Heart left ventricle (tissue), 16 donors: ENCODE results near the gene LRRC10B. TPM values are rescaled to one million over a fixed set of nuclear protein-coding genes. Genes with fewer than 3 reads are reported as not detected.

Source experiments
- ATAC-seq, 4 donors: fragments of 200-7000 bp; cut with Tn5 transposase; one replicate each; pipeline ENCODE4 v1.9.1; 2020 to 2022; ENCODE audit warnings: moderate library complexity in 4 of 4, mild to moderate bottlenecking in 3 of 4, moderate number of reproducible peaks in 1 of 4
- DNase-seq, 5 donors: peaks; one replicate each; pipeline ENCODE4 v3.0.0-alpha.2; 2020
- H3K27ac ChIP-seq, 12 donors: fragments of 200-600 bp; sonication (generic) in 4 of 12; one replicate each; pipeline versions ENCODE4 v1.5.0 to v1.8.0; 2016 to 2022; ENCODE audit warnings: mild to moderate bottlenecking in 2 of 12
- H3K27me3 ChIP-seq, 9 donors: fragments of 200-600 bp; sonication (generic) in 2 of 9; one replicate each; pipeline versions ENCODE4 v1.5.1 to v1.8.0; 2016 to 2022; ENCODE audit warnings: mild to moderate bottlenecking in 3 of 9
- H3K36me3 ChIP-seq, 9 donors: fragments of 200-600 bp; sonication (generic) in 2 of 9; one replicate each; pipeline versions ENCODE4 v1.5.0 to v1.8.0; 2018 to 2022; ENCODE audit warnings: mild to moderate bottlenecking in 2 of 9
- H3K4me1 ChIP-seq, 12 donors: fragments of 200-600 bp; sonication (generic) in 4 of 12; one replicate each; pipeline versions ENCODE4 v1.5.0 to v1.8.0; 2016 to 2022; ENCODE audit warnings: mild to moderate bottlenecking in 3 of 12
- H3K4me3 ChIP-seq, 12 donors: fragments of 200-600 bp; sonication (generic) in 4 of 12; one replicate each; pipeline versions ENCODE4 v1.5.0 to v1.8.0; 2017 to 2022; ENCODE audit warnings: mild to moderate bottlenecking in 9 of 12, moderate library complexity in 4 of 12
- H3K9me3 ChIP-seq, 12 donors: fragments of 200-600 bp; sonication (generic) in 4 of 12; one replicate each; pipeline versions ENCODE4 v1.5.0 to v1.8.0; 2016 to 2022; ENCODE audit warnings: mild to moderate bottlenecking in 1 of 12
- CTCF ChIP-seq, 12 donors: fragments of 200-600 bp; sonication (generic) in 4 of 12; IDR thresholded peaks; one replicate each; pipeline versions ENCODE4 v1.5.0 to v1.8.0; 2018 to 2022; ENCODE audit warnings: antibody characterized with exemption in 12 of 12, mild to moderate bottlenecking in 5 of 12
- POLR2A ChIP-seq, 2 donors: fragments of 450-650 bp; IDR thresholded peaks; one replicate each; pipeline ENCODE4 v1.6.1; 2017; ENCODE audit warnings: antibody characterized with exemption in 2 of 2, mild to moderate bottlenecking in 2 of 2, moderate library complexity in 2 of 2
- WGBS, 4 donors: extraction: QIAGEN DNeasy Blood & Tissue Kit in 2 of 4; methylation state at CpG; one replicate each; pipeline versions ENCODE4 v1.1.5 to v1.1.7; 2013 to 2018; 5-methylcytosine and 5-hydroxymethylcytosine counted together
- intact Hi-C, 10 donors: fragments of 100-400 bp; cut with DNase I; formaldehyde crosslinking; loops; one replicate each; pipeline versions ENCODE4 v1.11.1 to v1.14.2; 2022
- polyA plus RNA-seq, 2 donors: library from polyadenylated mRNA; stranded (reverse); fragments of 200-250 nt; gene quantifications; one replicate each; pipeline ENCODE4 v1.2.3, GENCODE V29; 2013
- total RNA-seq, 9 donors: library from RNA; depleted of rRNA in 2 of 9; stranded (reverse); fragments of >200 nt in 2 of 9; fragmentation: NEBNext Ultra II Directional in 3 of 9; extraction: Animal tissue kit (Norgen Biotek cat#: 25700) in 3 of 9; gene quantifications; one replicate each; pipeline versions ENCODE4 v1.1.0 to v1.2.4, GENCODE V29; 2016 to 2023
- donor health status: ischemic (EF 13 %, LVEDD 7.1; RV severe dilation, severe dysfunction).
- donor health status: healthy with polysubstance abuse.
- donor health status: DM: no; HTN: yes; CAD: no.
- donor health status: DM: no; HTN: no; CAD: no.
- donor health status: ischemic (EF 25% LVEDD 6.9; RV normal size, moderate dysfunction).
- donor health status: ischemic (EF 25% LVEDD 5.7; RV mildly dilated, moderate dysfunction).
- donor health status: healthy.
- donor health status: DM: yes; HTN: yes; CAD: no.
- donor health status: ischemic (EF 35%, LVEDD 5.7; RV mildly dilated, moderate dysfunction).
- donor health status: nonischemic (EF 11% LVEDD 7.7; RV severe dilation, severe dysfunction).
- donor health status: DM: yes; HTN: yes; CAD: no.
- donor health status: PGD.
- donor health status: ischemic (EF 29% LVEDD 5.4; RV normal size, mild dysfunction).
- donor health status: nonischemic (EF 23%, LVEDD 6.1; RV moderate dilation, normal function).

Gene LRRC10B
- total and polyA plus RNA-seq, 11 donors, result 0.15 to 4.2 (median 1.1) TPM

- H3K36me3 ChIP-seq, result peaks cover 0 to 3% (median 0%) of the 10 kb centered on the region in 9 donors
- H3K27me3 ChIP-seq, result no peaks in the 10 kb centered on the region
- no peak for DNase-seq
- H3K9me3 ChIP-seq, result no peaks in the 10 kb centered on the region
- TF ChIP-seq CTCF (IDR thresholded peaks at IDR 0.05) (no peak), POLR2A (IDR thresholded peaks at IDR 0.05) (no peak)
- intact Hi-C loops, result no loop called here
- ATAC-seq, result peak in 2 of 4 donors; percentile 21 to 46
- no peak overlapping the region for H3K4me3 ChIP-seq
- WGBS, 4 donors, result 80 to 96% (median 88%) methylated on average over 4 to 6 of the region's 6 CpGs
- H3K27ac ChIP-seq, result peak overlapping the region in 1 of 12 donors; percentile 28
- H3K4me1 ChIP-seq, result peaks cover 0 to 15% (median 3%) of the 10 kb centered on the region in 12 donors
These were observed 35.9 kb downstream of the LRRC10B start for GRCh38 chr11:61544466-61544865.

GRCh38 chr11:61545341-61545740 lies 36.8 kb downstream of the LRRC10B start:
- Histone ChIP-seq H3K27ac (no peak overlapping the region), H3K4me3 (no peak overlapping the region), H3K9me3 (no peaks in the 10 kb centered on the region), H3K36me3 (peaks cover 0 to 3% (median 0%) of the 10 kb centered on the region in 9 donors), H3K27me3 (no peaks in the 10 kb centered on the region), H3K4me1 (peaks cover 0 to 19% (median 5%) of the 10 kb centered on the region in 12 donors)
- no peak for DNase-seq
- intact Hi-C loops, result no loop called here
- TF ChIP-seq POLR2A (IDR thresholded peaks at IDR 0.05) (no peak), CTCF (IDR thresholded peaks at IDR 0.05) (peak in 5 of 12 donors; percentile 7 to 23 (median 10))
- WGBS, 4 donors, result 96 to 97% (median 96%) methylated on average over 6 to 7 of the region's 7 CpGs
- ATAC-seq, result no peak

GRCh38 chr11:61545921-61546320 lies 37.4 kb downstream of the LRRC10B start:
- Histone ChIP-seq H3K4me1 (peaks cover 0 to 25% (median 7%) of the 10 kb centered on the region in 12 donors), H3K4me3 (no peak overlapping the region), H3K27ac (no peak overlapping the region), H3K9me3 (no peaks in the 10 kb centered on the region), H3K36me3 (peaks cover 0 to 3% (median 0%) of the 10 kb centered on the region in 9 donors), H3K27me3 (no peaks in the 10 kb centered on the region)
- TF ChIP-seq POLR2A (IDR thresholded peaks at IDR 0.05) (no peak), CTCF (IDR thresholded peaks at IDR 0.05) (no peak)
- WGBS, 4 donors, result 95 to 99% (median 96%) methylated on average over 29 to 32 of the region's 32 CpGs
- ATAC-seq, result no peak
- DNase-seq, result no peak
- intact Hi-C loops, result no loop called here

GRCh38 chr11:61546663-61547062 lies 38.1 kb downstream of the LRRC10B start:
- intact Hi-C loops, result no loop called here
- Histone ChIP-seq H3K9me3 (no peaks in the 10 kb centered on the region), H3K4me3 (no peak overlapping the region), H3K4me1 (peaks cover 0 to 31% (median 8%) of the 10 kb centered on the region in 12 donors), H3K36me3 (peaks cover 0 to 3% (median 0%) of the 10 kb centered on the region in 9 donors), H3K27me3 (no peaks in the 10 kb centered on the region), H3K27ac (no peak overlapping the region)
- DNase-seq, result peak in 1 of 5 donors; percentile 61
- TF ChIP-seq POLR2A (IDR thresholded peaks at IDR 0.05), result no peak
- no peak for TF ChIP-seq CTCF (IDR thresholded peaks at IDR 0.05)
- no peak for ATAC-seq
- WGBS, 4 donors, result 69 to 77% (median 74%) methylated on average over 20 of the region's 20 CpGs
